ENCODE measurements around the gene SMARCC2.

- TF ChIP-seq CTCF (IDR thresholded peaks at IDR 0.05; ENCODE audit: low read depth, low read length) (no peak), EZH2phosphoT487 (IDR thresholded peaks at IDR 0.05; ENCODE audit: low read depth) (no peak)
These were observed 47.7 kb upstream of the SMARCC2 start for GRCh38 chr12:56236985-56237384.
